OCI-LY3 (cell line): ENCODE results near the gene BMP15.

Experiments
- H2AFZ ChIP-seq: fragments of 200-600, 300-600 bp; shearing (Covaris generic); 2 replicates; pipeline ENCODE4 v1.6.0; 2014; ENCODE audit warnings: antibody characterized with exemption, low read depth, low read length
- H3K27ac ChIP-seq: fragments of 200-600, 300-600 bp; sonication (generic); 2 replicates; pipeline ENCODE4 v1.5.1; 2014; ENCODE audit warnings: mild to moderate bottlenecking, low read length, moderate library complexity, mixed read lengths
- H3K27me3 ChIP-seq: fragments of 200-600, 300-600 bp; sonication (generic); 2 replicates; pipeline ENCODE4 v1.6.1; 2014; ENCODE audit warnings: low read depth, low read length, mixed read lengths
- H3K36me3 ChIP-seq: fragments of 200-600, 300-600 bp; sonication (generic); replicated peaks from 2 replicates; pipeline ENCODE3; 2014; ENCODE audit warnings: low read depth, low read length, mixed read lengths
- H3K4me1 ChIP-seq: fragments of 300-600, 200-600 bp; sonication (generic); 2 replicates; pipeline ENCODE4 v1.6.1; 2014; ENCODE audit warnings: low read length, mixed read lengths
- H3K4me2 ChIP-seq: fragments of 200-600, 300-600 bp; sonication (generic); 2 replicates; pipeline ENCODE4 v1.6.1; 2014; ENCODE audit warnings: low read length, mixed read lengths
- H3K4me3 ChIP-seq: fragments of 300-600, 200-600 bp; sonication (generic); 2 replicates; pipeline ENCODE4 v1.5.1; 2014; ENCODE audit warnings: antibody characterized with exemption, mild to moderate bottlenecking, low read length, moderate library complexity
- H3K79me2 ChIP-seq: fragments of 300-600, 200-600 bp; shearing (Covaris generic); 2 replicates; pipeline ENCODE4 v1.6.1; 2014; ENCODE audit warnings: mild to moderate bottlenecking, low read length, mixed read lengths
- H3K9ac ChIP-seq: fragments of 300-600, 200-600 bp; shearing (Covaris generic); 2 replicates; pipeline ENCODE4 v1.6.0; 2014; ENCODE audit warnings: mild to moderate bottlenecking, low read length, moderate library complexity
- H3K9me3 ChIP-seq: fragments of 200-600, 300-600 bp; shearing (Covaris generic); 2 replicates; pipeline ENCODE4 v1.6.1; 2014; ENCODE audit warnings: low read length, mixed read lengths; ENCODE audit not compliant: insufficient read depth
- H4K20me1 ChIP-seq: fragments of 200-600, 300-600 bp; sonication (generic); 2 replicates; pipeline ENCODE4 v1.6.1; 2016; ENCODE audit warnings: low read length, mixed read lengths; ENCODE audit not compliant: insufficient read depth
- CTCF ChIP-seq: fragments of 200-600, 300-600 bp; sonication (generic); IDR thresholded peaks from 2 replicates; pipeline ENCODE4 v1.5.1; 2014; ENCODE audit warnings: antibody characterized with exemption, low read length, low read depth
- EZH2phosphoT487 ChIP-seq: fragments of 200-600 bp; shearing (Covaris generic); IDR thresholded peaks from 2 replicates; pipeline ENCODE4 v1.6.1; 2018; ENCODE audit warnings: antibody characterized with exemption, mixed run types, low read depth

BMP15 gene

DNA sequence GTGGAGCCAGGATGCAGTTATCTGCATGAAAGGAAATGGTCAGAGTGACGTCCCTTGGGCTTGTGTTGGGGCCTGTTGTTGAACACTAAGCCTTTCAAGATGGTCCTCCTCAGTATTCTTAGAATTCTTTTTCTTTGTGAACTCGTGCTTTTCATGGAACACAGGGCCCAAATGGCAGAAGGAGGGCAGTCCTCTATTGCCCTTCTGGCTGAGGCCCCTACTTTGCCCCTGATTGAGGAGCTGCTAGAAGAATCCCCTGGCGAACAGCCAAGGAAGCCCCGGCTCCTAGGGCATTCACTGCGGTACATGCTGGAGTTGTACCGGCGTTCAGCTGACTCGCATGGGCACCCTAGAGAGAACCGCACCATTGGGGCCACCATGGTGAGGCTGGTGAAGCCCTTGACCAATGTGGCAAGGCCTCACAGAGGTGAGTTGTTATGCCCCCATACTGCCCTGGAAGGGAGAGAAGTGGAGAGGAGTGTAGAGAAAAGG lies at the start of gene BMP15:
Gene BMP15, plus strand, starts transcription at position 51 of the 492 bp plus-strand sequence. Its CDS starts 49 bp downstream, at position 100.
- no peak within 1 kb of the TSS for H3K4me3 ChIP-seq
- H3K9me3 ChIP-seq: no peaks in the 10 kb centered on the region
- H2AFZ ChIP-seq: no peak within 1 kb of the TSS
- no peak within 1 kb of the TSS for H3K4me2 ChIP-seq
- H3K9ac ChIP-seq: no peak within 1 kb of the TSS
- no peaks in the 10 kb centered on the region for H3K27me3 ChIP-seq
- H3K4me1 ChIP-seq: no peaks in the 10 kb centered on the region
- no peaks in the 10 kb centered on the region for H3K79me2 ChIP-seq
- no peaks in the 10 kb centered on the region for H4K20me1 ChIP-seq
- no peak within 1 kb of the TSS for H3K27ac ChIP-seq
- no peaks in the 10 kb centered on the region for H3K36me3 ChIP-seq
- TF ChIP-seq CTCF (no peak), EZH2phosphoT487 (no peak)

DNA sequence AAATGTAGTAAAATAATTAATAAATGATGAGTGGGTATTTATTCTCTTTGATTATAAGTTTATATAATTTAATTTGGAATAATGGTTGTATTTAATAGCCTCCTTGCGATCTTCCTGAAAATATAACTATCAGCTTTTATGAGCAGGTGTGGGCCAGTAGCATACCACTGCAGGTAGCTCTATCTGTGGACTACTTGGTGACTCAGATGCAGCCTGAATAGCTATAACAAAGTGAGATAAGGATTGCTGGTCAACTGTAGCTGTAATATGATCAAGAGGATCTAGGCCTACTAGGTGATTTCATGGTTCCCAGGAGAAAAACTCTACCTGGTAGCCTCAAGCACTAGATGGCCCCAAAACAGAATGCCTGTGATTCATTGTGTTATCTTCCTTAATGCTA lies 47.1 kb upstream of the BMP15 start:
- Histone ChIP-seq H3K4me3 (no peak overlapping the region), H4K20me1 (no peaks in the 10 kb centered on the region), H3K4me1 (no peaks in the 10 kb centered on the region), H3K9ac (no peak overlapping the region), H3K27ac (no peak overlapping the region), H3K79me2 (no peaks in the 10 kb centered on the region), H3K36me3 (no peaks in the 10 kb centered on the region), H3K9me3 (no peaks in the 10 kb centered on the region), H3K27me3 (no peaks in the 10 kb centered on the region), H3K4me2 (no peak overlapping the region), H2AFZ (no peak overlapping the region)
- TF ChIP-seq CTCF: no peak
- TF ChIP-seq EZH2phosphoT487: no peak

DNA sequence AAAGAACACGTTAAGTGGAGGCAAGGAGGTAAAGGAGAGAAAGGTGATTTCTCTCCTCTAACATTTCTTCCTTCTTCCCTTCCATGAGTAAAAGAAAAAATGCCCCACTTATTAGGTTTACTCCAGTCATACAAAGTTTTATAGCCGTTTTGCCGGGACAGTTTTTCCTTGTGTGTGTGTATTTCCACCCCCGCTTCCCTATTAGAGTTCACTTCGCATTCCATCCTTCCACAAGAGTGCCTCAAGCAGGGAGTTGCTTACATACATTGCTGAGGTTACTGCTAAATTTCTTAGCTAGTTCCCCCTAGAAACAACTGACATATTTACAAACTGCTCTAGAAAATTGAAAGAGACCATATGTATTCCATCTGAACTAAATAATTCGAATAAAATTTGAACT lies 45.2 kb upstream of the BMP15 start:
- no peaks in the 10 kb centered on the region for H3K27me3 ChIP-seq
- no peaks in the 10 kb centered on the region for H4K20me1 ChIP-seq
- H3K9ac ChIP-seq: no peak overlapping the region
- no peaks in the 10 kb centered on the region for H3K79me2 ChIP-seq
- H3K27ac ChIP-seq: no peak overlapping the region
- H3K4me2 ChIP-seq: no peak overlapping the region
- TF ChIP-seq EZH2phosphoT487 (no peak), CTCF (no peak)
- H2AFZ ChIP-seq: no peak overlapping the region
- no peak overlapping the region for H3K4me3 ChIP-seq
- H3K9me3 ChIP-seq: no peaks in the 10 kb centered on the region
- H3K36me3 ChIP-seq: no peaks in the 10 kb centered on the region
- no peaks in the 10 kb centered on the region for H3K4me1 ChIP-seq

GRCh38 chrX:50871922-50872453 lies 38.5 kb upstream of the BMP15 start:
- H3K27ac ChIP-seq: no peak overlapping the region

More at GRCh38 chrX:50871922-50872453, 38.5 kb upstream of the BMP15 start:
- no peaks in the 10 kb centered on the region for H3K9me3 ChIP-seq
- no peaks in the 10 kb centered on the region for H4K20me1 ChIP-seq
- no peaks in the 10 kb centered on the region for H3K36me3 ChIP-seq
- TF ChIP-seq CTCF (no peak), EZH2phosphoT487 (no peak)
- no peaks in the 10 kb centered on the region for H3K79me2 ChIP-seq
- H3K4me1 ChIP-seq: no peaks in the 10 kb centered on the region
- no peak overlapping the region for H2AFZ ChIP-seq
- no peak overlapping the region for H3K4me2 ChIP-seq
- no peak overlapping the region for H3K4me3 ChIP-seq
- no peaks in the 10 kb centered on the region for H3K27me3 ChIP-seq
- no peak overlapping the region for H3K9ac ChIP-seq
